Activated CD4-positive, alpha-beta memory T cell treated with anti-CD3 and anti-CD28 coated beads, Interleukin-2, amount 10 ng/mL, durations not matched to agents 7 days and 5 days (primary cell): ENCODE data around the gene ZNF124. TPM values are rescaled to one million over a fixed set of nuclear protein-coding genes. Genes with fewer than 3 reads are reported as not detected.
A peak's percentile ranks its signal among the peaks of the same experiment; 100 is the strongest.
"Not testable (repeated sequence)": the region's sequence is repeated elsewhere in the genome, so short reads cannot be mapped to it uniquely, and the experiment has no call there.

Source experiments
- CTCF ChIA-PET: fragments of 350-600 bp; sonication (Branson Sonifier 250); formaldehyde crosslinking; loops from one replicate; lab custom pipeline; 2021; ENCODE audit warnings: antibody characterized with exemption, inconsistent platforms; lab: Charles Lee
- POLR2A ChIA-PET: fragments of 350-600 bp; sonication (Branson Sonifier 250); formaldehyde crosslinking; loops from one replicate; lab custom pipeline; 2021; ENCODE audit warnings: antibody characterized with exemption; lab: Charles Lee
- DNase-seq: peaks from one replicate; pipeline ENCODE4 v3.0.0-alpha.2; 2020
- H3K27ac Mint-ChIP-seq: one replicate; pipeline ENCODE4 v1.8.0; 2021; ENCODE audit warnings: mild to moderate bottlenecking, mixed read lengths
- H3K27me3 Mint-ChIP-seq: one replicate; pipeline ENCODE4 v1.8.0; 2021; ENCODE audit warnings: mixed read lengths
- H3K36me3 Mint-ChIP-seq: one replicate; pipeline ENCODE4 v1.8.0; 2021; ENCODE audit warnings: low read depth, mixed read lengths
- H3K4me1 Mint-ChIP-seq: one replicate; pipeline ENCODE4 v1.8.0; 2021; ENCODE audit warnings: mixed read lengths
- H3K4me3 Mint-ChIP-seq: one replicate; pipeline ENCODE4 v1.8.0; 2021; ENCODE audit warnings: mild to moderate bottlenecking, mixed read lengths
- H3K9me3 Mint-ChIP-seq: one replicate; pipeline ENCODE4 v1.8.0; 2021; ENCODE audit warnings: mixed read lengths
- total RNA-seq, 2 experiments: library from RNA; stranded (reverse); gene quantifications; one replicate each; pipeline ENCODE4 v1.2.3, GENCODE V29; 2021

ZNF124 gene
- 10 to 100 TPM; 12.3 to 14.6 TPM for total RNA-seq

DNA sequence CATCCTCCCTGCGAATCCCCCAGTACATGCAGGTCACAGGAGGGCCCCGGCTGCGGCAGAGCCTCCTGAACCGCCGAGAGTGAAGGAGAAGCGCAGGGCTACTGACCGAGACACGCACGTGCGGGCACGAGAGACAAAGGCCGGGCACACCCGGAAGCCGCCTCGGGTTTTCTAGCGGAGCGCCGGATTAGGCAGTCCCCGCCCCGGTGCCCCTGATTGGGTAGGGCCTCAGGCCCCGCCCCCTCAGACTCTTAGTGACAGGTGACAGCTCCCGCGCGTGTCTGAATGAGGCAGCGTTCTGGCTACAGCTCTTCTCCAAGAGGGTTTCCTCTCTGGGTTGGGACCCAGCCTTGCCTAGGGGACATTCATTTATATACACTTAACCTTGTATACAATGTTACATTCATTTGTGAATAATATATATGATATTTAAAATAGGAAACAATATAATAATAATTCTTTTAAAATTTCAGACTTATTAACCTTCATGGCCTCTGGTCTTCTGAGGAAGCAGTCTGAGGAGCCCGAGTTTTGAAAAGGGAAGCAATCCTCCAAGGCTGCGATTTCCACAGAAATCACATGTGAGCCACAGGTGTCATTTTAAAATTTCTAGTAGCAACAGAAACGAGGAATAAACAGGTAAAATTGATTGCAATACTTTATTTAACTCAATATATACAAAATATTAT is at the start of gene ZNF124:
ZNF124 (minus strand) TSS at position 146 of the 689 bp plus-strand sequence; CDS start at position 3, 143 bp downstream.
- DNase-seq, H3K27me3 Mint-ChIP-seq, H3K4me3 Mint-ChIP-seq, POLR2A ChIA-PET, H3K27ac Mint-ChIP-seq, CTCF ChIA-PET: not testable (repeated sequence)
- peaks cover 28% of the 10 kb centered on the region for H3K36me3 Mint-ChIP-seq
- peaks cover 13% of the 10 kb centered on the region for H3K4me1 Mint-ChIP-seq
- H3K9me3 Mint-ChIP-seq = peaks cover 32% of the 10 kb centered on the region

DNA sequence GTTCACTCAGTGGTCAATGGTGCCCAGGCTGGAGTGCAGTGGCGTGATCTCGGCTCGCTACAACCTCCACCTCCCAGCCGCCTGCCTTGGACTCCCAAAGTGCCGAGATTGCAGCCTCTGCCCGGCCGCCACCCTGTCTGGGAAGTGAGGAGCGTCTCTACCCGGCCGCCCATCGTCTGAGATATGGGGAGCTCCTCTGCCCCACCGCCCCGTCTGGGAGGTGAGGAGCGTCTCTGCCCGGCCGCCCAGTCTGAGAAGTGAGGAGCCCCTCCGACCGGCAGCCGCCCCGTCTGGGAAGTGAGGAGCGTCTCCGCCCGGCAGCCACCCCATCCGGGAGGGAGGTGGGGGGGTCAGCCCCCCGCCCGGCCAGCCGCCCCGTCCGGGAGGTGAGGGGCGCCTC is 48.5 kb upstream of the ZNF124 start:
- H3K27me3 Mint-ChIP-seq = peaks cover 11% of the 10 kb centered on the region
- DNase-seq, H3K27ac Mint-ChIP-seq, H3K4me1 Mint-ChIP-seq, H3K36me3 Mint-ChIP-seq, POLR2A ChIA-PET, H3K4me3 Mint-ChIP-seq, CTCF ChIA-PET: not testable (repeated sequence)
- H3K9me3 Mint-ChIP-seq = peaks cover 27% of the 10 kb centered on the region

DNA sequence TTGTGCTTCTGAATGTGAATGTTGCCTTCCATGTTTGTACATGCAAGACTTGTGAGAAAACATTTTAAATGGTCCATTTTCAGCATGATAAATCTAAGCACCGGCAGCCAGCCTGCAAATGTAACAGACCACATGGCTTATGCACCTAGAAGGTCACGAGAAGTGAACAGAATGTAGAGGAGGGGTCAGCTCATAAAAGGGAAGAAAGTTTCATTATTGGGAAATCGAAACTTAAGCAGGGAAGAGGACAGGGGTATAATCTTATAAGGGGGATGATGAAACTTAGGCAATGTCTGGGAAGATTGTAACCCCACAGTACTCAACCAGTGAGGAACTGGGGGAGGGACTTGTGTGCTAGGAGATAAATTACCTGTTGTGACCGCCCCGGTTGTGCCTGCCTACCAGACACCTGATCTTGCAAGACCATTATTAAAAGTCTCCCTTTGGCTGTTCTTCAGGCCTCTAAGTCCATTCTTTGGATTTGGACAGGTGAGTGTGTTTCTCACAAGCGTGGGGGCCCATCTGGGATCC is 46.4 kb upstream of the ZNF124 start:
- peaks cover 2% of the 10 kb centered on the region for H3K36me3 Mint-ChIP-seq
- H3K9me3 Mint-ChIP-seq = peaks cover 15% of the 10 kb centered on the region
- H3K27ac Mint-ChIP-seq = no peak overlapping the region
- CTCF ChIA-PET = no interaction called here
- H3K4me1 Mint-ChIP-seq = peaks cover 8% of the 10 kb centered on the region
- no peak for DNase-seq
- POLR2A ChIA-PET = no interaction called here
- peaks cover 1% of the 10 kb centered on the region for H3K27me3 Mint-ChIP-seq
- H3K4me3 Mint-ChIP-seq = no peak overlapping the region

DNA sequence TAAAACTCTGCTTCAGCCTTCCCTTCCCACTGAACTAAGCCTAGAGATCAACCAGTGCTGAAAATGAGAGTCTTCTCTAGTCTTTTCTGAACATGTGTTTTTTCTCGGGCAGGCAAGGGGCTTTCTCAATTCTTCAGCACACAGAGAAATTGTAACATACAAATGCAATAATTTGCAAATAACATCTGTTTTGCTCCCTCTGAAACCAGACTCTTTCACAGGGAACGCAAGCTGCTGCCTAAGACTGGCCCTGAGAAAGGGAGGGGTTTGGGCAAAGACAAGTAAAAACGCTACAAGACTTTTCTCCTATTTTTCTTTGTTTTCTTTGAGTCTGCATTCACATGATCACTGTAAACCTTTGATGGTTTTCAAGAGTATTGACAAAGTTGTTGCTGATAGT is 44.4 kb upstream of the ZNF124 start:
- ChIA-PET POLR2A (no interaction called here), CTCF (no interaction called here)
- H3K4me3 Mint-ChIP-seq = no peak overlapping the region
- no peak for DNase-seq
- no peak overlapping the region for H3K27ac Mint-ChIP-seq
- H3K27me3 Mint-ChIP-seq = peaks cover 1% of the 10 kb centered on the region
- H3K36me3 Mint-ChIP-seq = peaks cover 2% of the 10 kb centered on the region
- peaks cover 28% of the 10 kb centered on the region for H3K4me1 Mint-ChIP-seq
- H3K9me3 Mint-ChIP-seq = peaks cover 4% of the 10 kb centered on the region

DNA sequence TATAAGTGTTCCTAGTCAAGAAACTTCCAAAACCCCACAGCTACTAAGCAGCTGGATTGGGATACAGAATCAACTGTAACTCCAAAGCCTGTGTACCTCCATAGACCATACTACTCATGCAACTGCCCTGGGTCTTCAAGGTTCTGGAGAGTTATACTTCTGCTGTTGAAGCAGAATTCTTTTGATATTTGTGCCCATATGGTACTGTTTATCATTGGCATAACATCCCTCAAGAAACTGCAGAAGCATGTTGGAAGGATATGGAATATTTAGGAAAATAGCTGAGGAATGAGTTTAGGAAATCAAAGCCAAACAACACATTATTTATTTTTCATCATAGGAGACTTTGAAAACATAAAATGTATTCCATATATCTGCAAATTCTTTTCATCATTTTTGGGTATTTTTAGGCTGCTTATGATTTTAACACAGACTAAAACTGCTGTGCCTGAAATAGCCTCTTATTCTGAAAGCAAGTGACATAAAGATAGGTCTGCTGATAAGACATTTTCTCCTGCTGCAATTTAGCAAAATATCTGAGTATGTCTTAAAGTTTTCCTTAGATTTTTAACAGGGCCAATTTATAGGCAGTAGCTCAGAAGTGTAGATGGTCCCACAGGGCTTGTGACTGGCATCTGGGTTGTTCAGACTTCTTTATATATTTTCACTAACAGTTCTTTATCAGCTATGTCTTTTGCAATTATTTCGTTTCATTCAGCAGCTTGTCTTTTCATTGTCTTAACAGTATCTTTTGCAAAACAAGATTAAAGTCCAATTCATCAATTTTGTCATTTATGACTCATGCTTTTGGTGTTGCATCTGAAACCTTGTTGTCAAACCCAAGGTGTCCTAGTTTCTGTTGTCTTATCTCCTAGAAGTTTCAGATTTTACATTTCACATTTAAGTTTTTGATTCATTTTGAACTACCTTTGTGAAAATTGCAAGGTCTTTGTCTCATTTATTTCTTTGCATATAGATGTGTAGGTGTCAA is 41.1 kb upstream of the ZNF124 start:
- Mint-ChIP-seq H3K27ac (peak overlapping the region; percentile 5), H3K36me3 (peaks cover 27% of the 10 kb centered on the region), H3K9me3 (peaks cover 5% of the 10 kb centered on the region), H3K4me1 (peaks cover 54% of the 10 kb centered on the region), H3K4me3 (no peak overlapping the region), H3K27me3 (peaks cover 1% of the 10 kb centered on the region)
- DNase-seq = no peak
- CTCF ChIA-PET = no interaction called here
- POLR2A ChIA-PET = interaction anchor here (0.9 kb wide), 1 partner anchor 20 kb away, joined by 3 read pairs; no protein-coding TSS in a partner anchor

DNA sequence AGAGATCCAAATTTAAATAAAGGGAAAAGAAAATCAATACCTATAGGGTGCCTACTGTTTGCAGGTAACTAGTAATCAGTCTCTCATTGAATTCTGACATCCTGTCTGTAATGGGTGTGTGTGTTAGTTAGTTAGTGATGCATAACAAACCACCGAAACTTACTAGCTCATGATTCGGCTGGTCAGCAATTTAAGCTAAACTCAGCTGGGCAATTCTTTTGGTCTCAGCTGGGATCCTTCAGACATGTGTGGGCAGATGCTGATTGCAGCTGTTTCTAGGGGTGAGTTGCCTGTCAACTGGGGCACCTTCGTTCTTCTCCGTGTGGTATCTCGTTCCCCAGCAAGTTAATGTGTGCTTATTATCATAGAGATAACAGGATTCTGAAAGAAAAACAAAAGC is 40.2 kb upstream of the ZNF124 start:
- ChIA-PET POLR2A (interaction anchor here (0.9 to 2.6 kb wide), 2 partner anchors 19 to 119 kb away, joined by 3 to 10 read pairs; partner anchors contain the start of gene ZNF496), CTCF (no interaction called here)
- H3K36me3 Mint-ChIP-seq = peaks cover 37% of the 10 kb centered on the region
- peak overlapping the region; percentile 4 for H3K4me3 Mint-ChIP-seq
- H3K9me3 Mint-ChIP-seq = peaks cover 13% of the 10 kb centered on the region
- peaks cover 59% of the 10 kb centered on the region for H3K4me1 Mint-ChIP-seq
- H3K27ac Mint-ChIP-seq = peak overlapping the region; percentile 59
- no peaks in the 10 kb centered on the region for H3K27me3 Mint-ChIP-seq
- DNase-seq = no peak

DNA sequence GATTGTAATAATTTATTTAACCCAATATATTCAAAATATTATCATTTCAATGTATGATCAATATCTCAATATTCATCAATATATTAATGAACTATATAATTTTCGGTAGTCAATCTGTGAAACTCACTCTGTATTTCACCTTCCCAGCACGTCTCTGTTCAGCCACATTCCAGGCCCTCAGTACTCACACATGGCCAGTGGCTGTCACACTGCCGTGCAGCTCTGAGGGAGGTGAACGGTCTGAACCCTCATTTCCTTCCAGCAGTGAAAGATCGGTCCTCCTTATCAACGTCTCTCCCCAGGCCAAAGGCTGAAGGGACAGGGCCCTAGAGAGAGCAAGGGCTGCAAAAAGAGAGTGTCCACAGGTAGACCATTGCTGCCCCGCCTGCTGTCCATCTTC is 39.5 kb upstream of the ZNF124 start:
- H3K27ac Mint-ChIP-seq = peak overlapping the region; percentile 59
- H3K4me1 Mint-ChIP-seq = peaks cover 59% of the 10 kb centered on the region
- H3K36me3 Mint-ChIP-seq = peaks cover 41% of the 10 kb centered on the region
- peaks cover 14% of the 10 kb centered on the region for H3K9me3 Mint-ChIP-seq
- H3K27me3 Mint-ChIP-seq = no peaks in the 10 kb centered on the region
- DNase-seq = no peak
- no peak overlapping the region for H3K4me3 Mint-ChIP-seq
- CTCF ChIA-PET = no interaction called here
- POLR2A ChIA-PET = interaction anchor here (1.8 to 2.6 kb wide), 2 partner anchors 33 to 119 kb away, joined by 5 to 10 read pairs; partner anchors contain the start of gene ZNF496

DNA sequence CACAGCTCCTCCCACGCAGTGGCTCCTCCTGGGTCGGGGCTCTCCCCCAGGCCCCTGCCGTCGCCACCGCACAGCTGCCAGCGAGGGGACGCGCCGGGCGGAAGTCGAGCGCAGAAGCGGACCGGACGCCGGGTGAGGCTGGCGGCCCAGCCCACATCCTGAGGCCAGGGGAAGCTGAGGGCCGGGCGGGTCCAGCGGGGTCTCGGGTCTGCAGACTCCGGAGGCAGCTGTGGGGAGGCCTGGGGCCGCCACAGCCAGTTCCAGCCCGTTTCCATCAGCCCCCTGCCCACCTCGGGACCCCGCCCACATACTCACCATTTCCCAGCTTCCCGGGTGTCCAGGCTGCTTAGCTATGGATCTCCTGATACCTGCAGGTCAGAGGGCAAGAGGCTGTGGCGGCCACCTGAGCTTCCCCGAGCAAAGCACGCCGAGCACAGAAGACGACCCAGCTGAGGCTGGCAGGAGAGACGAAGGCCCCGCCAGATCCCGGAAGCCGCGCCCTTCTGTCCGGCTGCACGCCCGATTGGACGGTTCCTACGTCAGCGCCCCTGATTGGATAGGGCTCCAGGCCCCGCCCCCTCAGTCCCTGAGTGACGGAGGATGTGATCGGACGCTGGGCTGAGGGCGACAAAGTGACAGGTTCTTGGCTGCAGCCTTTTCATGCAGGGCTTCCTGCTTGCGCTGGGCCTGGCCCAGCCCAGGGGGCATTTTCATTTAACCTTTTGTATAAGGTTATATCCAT is 38.7 kb upstream of the ZNF124 start:
- Mint-ChIP-seq H3K36me3 (peaks cover 47% of the 10 kb centered on the region), H3K9me3 (peaks cover 21% of the 10 kb centered on the region), H3K4me1 (peaks cover 66% of the 10 kb centered on the region), H3K27me3 (no peaks in the 10 kb centered on the region), H3K4me3 (peak overlapping the region; percentile 92), H3K27ac (peak overlapping the region; percentile 95)
- DNase-seq = peak; percentile 97
- POLR2A ChIA-PET = interaction anchor here (0.6 to 2.6 kb wide), 6 partner anchors 33 to 645 kb away, joined by 3 to 10 read pairs (median 5); partner anchors contain the start of genes AHCTF1, CNST, TFB2M and ZNF496
- CTCF ChIA-PET = interaction anchor here (0.7 to 1.4 kb wide), 3 partner anchors 22 to 179 kb away, joined by 3 read pairs; no protein-coding TSS in a partner anchor

DNA sequence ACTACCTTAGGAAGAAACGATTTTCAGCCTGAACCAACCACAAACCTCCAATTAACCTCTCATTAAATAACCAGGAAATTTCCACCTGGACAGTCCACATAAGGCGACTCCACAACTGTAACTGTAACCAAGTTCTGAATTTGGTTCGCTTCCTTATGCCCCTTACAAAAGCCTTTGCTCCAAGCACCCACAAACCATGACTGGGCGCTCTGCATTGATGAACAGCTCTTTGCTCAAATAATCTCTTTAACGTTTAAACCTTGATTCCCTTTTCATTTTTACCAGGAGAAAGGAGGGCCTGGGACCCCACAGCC is 38.2 kb upstream of the ZNF124 start:
- H3K4me3 Mint-ChIP-seq = peak overlapping the region; percentile 92
- H3K27ac Mint-ChIP-seq = peak overlapping the region; percentile 83
- H3K9me3 Mint-ChIP-seq = peaks cover 21% of the 10 kb centered on the region
- peaks cover 69% of the 10 kb centered on the region for H3K4me1 Mint-ChIP-seq
- no peaks in the 10 kb centered on the region for H3K27me3 Mint-ChIP-seq
- peaks cover 51% of the 10 kb centered on the region for H3K36me3 Mint-ChIP-seq
- ChIA-PET CTCF (interaction anchor here (0.7 to 1.4 kb wide), 2 partner anchors 21 to 180 kb away, joined by 3 read pairs; no protein-coding TSS in a partner anchor), POLR2A (interaction anchor here (0.6 to 2.6 kb wide), 6 partner anchors 32 to 644 kb away, joined by 3 to 10 read pairs (median 5); partner anchors contain the start of genes AHCTF1, CNST, TFB2M and ZNF496)
- DNase-seq = no peak

DNA sequence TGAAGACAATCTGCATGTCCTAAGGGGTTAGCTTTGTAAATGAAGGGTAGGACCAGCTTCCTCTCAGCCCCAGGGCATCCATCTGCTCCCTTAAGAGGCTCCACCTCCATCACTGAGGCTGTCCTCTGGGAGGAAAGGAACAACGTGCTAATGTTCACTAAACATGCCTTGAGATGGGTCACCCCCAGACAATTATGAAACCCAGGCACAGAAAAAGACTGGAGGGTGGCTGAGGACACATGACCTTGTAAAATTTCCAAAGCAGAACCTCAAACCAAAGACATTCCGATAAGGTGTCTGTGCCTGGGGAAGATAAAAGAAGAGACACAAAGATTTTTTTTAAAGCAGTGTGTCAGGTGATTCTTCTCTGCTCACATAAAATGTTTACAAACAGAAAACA is 37.6 kb upstream of the ZNF124 start:
- Mint-ChIP-seq H3K27me3 (no peaks in the 10 kb centered on the region), H3K27ac (peak overlapping the region; percentile 83), H3K9me3 (peaks cover 22% of the 10 kb centered on the region), H3K36me3 (peaks cover 57% of the 10 kb centered on the region), H3K4me3 (peak overlapping the region; percentile 92), H3K4me1 (peaks cover 70% of the 10 kb centered on the region)
- no peak for DNase-seq
- ChIA-PET POLR2A (interaction anchor here (0.6 to 1.2 kb wide), 2 partner anchors 206 to 643 kb away, joined by 3 to 5 read pairs; partner anchors contain the start of genes CNST and TFB2M), CTCF (interaction anchor here (1.4 kb wide), 1 partner anchor 181 kb away, joined by 3 read pairs; no protein-coding TSS in a partner anchor)

DNA sequence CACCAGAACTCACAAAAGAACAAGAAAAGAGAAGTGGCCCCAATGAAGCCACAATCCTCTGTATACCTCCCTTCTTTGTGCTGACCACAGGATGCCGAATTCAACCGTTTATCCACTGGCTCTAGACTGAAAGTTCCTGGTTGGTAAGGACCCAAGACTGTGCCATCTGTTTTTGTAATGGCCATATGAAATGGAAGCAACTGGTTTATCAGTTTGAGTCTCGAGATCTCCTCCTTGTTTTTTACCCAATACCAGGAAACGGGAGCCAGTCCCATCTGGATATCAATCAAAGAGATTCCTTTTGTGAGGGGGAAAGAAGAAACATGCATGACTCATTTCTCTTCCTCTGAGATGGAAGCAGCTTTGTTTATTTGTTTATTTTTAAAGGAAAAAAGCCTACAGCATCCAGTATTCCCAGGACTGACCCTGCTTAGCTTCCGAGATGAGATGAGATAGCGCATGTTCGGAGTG is 32.4 kb upstream of the ZNF124 start:
- Mint-ChIP-seq H3K27ac (no peak overlapping the region), H3K9me3 (peaks cover 51% of the 10 kb centered on the region), H3K4me1 (peaks cover 30% of the 10 kb centered on the region), H3K36me3 (peaks cover 94% of the 10 kb centered on the region), H3K4me3 (no peak overlapping the region), H3K27me3 (no peaks in the 10 kb centered on the region)
- DNase-seq = no peak
- CTCF ChIA-PET = no interaction called here
- POLR2A ChIA-PET = no interaction called here

DNA sequence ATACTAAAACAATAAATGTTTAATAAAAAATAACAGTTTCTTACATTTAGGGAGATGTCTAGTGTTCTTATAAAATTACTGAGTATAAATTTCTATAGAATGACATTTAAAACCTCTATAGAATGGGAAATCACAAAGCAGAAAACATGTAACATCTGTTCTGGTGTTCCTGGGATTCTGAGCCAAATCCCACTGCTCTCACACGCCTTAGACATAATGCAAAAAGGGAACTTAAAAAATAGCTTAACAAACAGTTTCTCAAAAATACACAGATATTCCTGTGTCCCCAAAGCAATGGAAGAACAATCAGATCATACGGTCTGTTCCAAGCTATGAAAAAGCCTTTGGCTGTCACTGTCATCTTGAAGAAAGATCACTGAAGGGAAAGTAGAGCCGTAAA is 27.0 kb upstream of the ZNF124 start:
- Mint-ChIP-seq H3K4me3 (no peak overlapping the region), H3K27ac (no peak overlapping the region), H3K4me1 (no peaks in the 10 kb centered on the region), H3K9me3 (peaks cover 57% of the 10 kb centered on the region), H3K27me3 (no peaks in the 10 kb centered on the region), H3K36me3 (peaks cover 96% of the 10 kb centered on the region)
- ChIA-PET CTCF (no interaction called here), POLR2A (no interaction called here)
- DNase-seq = no peak
